ENCODE measurements around the gene ALPK1.

Gene ALPK1

DNA sequence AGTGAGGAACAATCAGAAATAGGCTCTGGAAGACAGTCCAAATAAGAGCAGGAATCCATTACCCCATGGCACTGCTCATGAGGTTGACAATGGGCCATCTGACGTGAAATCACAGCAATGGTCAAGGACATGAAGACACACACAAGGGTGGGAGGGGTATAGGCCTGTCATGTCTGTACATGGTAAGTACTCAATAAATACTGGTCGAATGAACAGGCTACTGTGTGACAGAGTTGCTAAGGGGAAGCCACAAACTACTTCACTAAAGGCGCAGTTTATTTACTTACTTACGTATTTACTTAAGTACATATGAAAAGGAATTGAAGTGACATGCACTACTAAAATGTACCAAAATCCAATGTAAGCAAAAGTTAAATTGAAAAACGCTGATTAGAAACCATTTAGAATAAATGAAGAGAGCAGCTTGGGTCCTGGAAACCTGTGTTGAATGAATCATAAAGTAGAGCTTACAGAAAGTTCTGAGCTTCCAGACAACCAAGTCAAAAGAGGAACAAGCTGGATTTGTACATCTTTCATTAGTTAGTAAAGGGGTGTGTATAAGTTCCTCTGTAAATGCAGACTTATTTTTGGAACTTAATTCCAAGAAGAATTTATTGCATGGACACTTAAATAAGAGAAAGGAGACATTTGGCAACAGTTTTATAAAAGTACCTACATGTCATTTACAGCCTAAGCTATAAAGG, 32.7 kb downstream of the ALPK1 start:
- DNase-seq (ENCODE audit: low read depth, low spot score): no peak
- H3K4me1 ChIP-seq (ENCODE audit: insufficient read depth, insufficient read length): no peaks in the 10 kb centered on the region
- H3K9me3 ChIP-seq (ENCODE audit: insufficient read depth, low read length): no peaks in the 10 kb centered on the region
- H3K9ac ChIP-seq (ENCODE audit: insufficient read length, low read depth): no peak overlapping the region
- no peak overlapping the region for H3K4me3 ChIP-seq (ENCODE audit: insufficient read length, low read depth)
- no peak for TF ChIP-seq ZNF274 (IDR thresholded peaks at IDR 0.05; ENCODE audit: low read depth, low read length)
- no peak for TF ChIP-seq YY1 (IDR thresholded peaks at IDR 0.05; ENCODE audit: insufficient read depth, insufficient read length)
- TF ChIP-seq SUZ12 (IDR thresholded peaks at IDR 0.05; ENCODE audit: extremely low read depth, insufficient read depth, insufficient read length): no peak
- peaks cover 16% of the 10 kb centered on the region for H3K27me3 ChIP-seq (ENCODE audit: insufficient read depth, insufficient read length)
- H3K36me3 ChIP-seq (ENCODE audit: insufficient read depth, insufficient read length, low read length): no peaks in the 10 kb centered on the region

DNA sequence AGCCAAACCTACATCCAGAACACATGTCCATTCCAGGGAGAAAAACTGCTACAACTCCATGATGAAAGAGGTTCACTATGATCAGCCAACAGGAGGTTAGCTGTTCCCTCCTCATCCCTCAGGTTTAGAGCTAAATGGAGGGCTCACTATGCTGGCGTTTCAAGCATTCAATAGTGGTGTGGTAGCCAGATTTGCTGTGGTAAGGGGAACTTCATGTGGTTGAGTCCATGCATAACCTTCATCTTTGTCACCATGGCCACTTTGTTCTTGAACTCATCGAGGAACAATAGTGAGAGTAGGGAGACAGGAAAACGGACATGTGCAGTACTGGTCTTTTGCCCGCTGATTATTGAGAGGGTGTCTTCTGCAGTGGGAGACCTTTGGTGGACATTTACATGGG, 33.8 kb downstream of the ALPK1 start:
- Histone ChIP-seq H3K4me3 (ENCODE audit: insufficient read length, low read depth) (no peak overlapping the region), H3K4me1 (ENCODE audit: insufficient read depth, insufficient read length) (no peaks in the 10 kb centered on the region), H3K9ac (ENCODE audit: insufficient read length, low read depth) (no peak overlapping the region), H3K9me3 (ENCODE audit: insufficient read depth, low read length) (no peaks in the 10 kb centered on the region), H3K36me3 (ENCODE audit: insufficient read depth, insufficient read length, low read length) (no peaks in the 10 kb centered on the region), H3K27me3 (ENCODE audit: insufficient read depth, insufficient read length) (peaks cover 16% of the 10 kb centered on the region)
- DNase-seq (ENCODE audit: low read depth, low spot score): no peak
- TF ChIP-seq SUZ12 (IDR thresholded peaks at IDR 0.05; ENCODE audit: extremely low read depth, insufficient read depth, insufficient read length) (no peak), YY1 (IDR thresholded peaks at IDR 0.05; ENCODE audit: insufficient read depth, insufficient read length) (no peak), ZNF274 (IDR thresholded peaks at IDR 0.05; ENCODE audit: low read depth, low read length) (no peak)

DNA sequence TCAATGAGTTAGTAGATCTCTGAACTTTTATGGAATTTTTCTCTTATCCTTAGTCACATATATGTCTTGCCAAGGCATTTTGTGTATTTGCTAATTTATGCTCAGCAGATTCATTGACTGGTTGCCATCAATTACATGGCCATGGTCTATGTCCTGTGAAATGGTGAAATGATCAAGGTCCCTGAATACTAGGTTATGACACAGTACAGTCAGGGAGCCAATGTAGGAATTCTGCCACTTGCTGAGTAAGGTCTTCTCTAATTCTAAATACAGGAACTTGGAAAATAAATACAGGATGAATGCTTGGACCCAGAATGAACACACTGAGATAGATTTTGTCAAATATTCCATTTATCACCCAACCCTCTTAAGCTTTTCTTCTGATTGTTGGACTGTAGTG, 35.2 kb downstream of the ALPK1 start:
- TF ChIP-seq SUZ12 (IDR thresholded peaks at IDR 0.05; ENCODE audit: extremely low read depth, insufficient read depth, insufficient read length) (no peak), YY1 (IDR thresholded peaks at IDR 0.05; ENCODE audit: insufficient read depth, insufficient read length) (no peak), ZNF274 (IDR thresholded peaks at IDR 0.05; ENCODE audit: low read depth, low read length) (no peak)

DNA sequence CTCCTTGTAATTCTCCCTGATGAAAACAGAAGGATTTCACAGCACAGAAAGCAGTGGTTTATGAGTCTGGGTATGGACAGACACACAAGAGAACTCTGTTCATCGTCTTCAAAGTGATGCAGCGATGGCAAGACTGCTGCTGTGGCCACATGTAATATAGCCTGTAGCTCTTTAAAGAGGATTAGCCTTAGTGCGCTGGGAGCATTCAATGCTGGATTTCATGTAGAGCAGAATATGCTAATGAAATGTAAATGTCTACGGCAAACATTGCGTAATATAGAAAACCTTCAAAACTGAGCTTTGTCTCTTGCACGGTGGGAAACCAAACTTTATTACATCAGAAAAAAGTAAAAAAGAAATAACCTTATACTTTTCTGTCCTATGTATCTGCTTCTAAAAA, 42.9 kb downstream of the ALPK1 start:
- no peak for DNase-seq (ENCODE audit: low read depth, low spot score)
- Histone ChIP-seq H3K36me3 (ENCODE audit: insufficient read depth, insufficient read length, low read length) (no peaks in the 10 kb centered on the region), H3K27me3 (ENCODE audit: insufficient read depth, insufficient read length) (no peaks in the 10 kb centered on the region), H3K9me3 (ENCODE audit: insufficient read depth, low read length) (no peaks in the 10 kb centered on the region), H3K4me3 (ENCODE audit: insufficient read length, low read depth) (no peak overlapping the region), H3K9ac (ENCODE audit: insufficient read length, low read depth) (no peak overlapping the region), H3K4me1 (ENCODE audit: insufficient read depth, insufficient read length) (no peaks in the 10 kb centered on the region)
- TF ChIP-seq YY1 (IDR thresholded peaks at IDR 0.05; ENCODE audit: insufficient read depth, insufficient read length) (no peak), ZNF274 (IDR thresholded peaks at IDR 0.05; ENCODE audit: low read depth, low read length) (no peak), SUZ12 (IDR thresholded peaks at IDR 0.05; ENCODE audit: extremely low read depth, insufficient read depth, insufficient read length) (no peak)

More for the DNA sequence above, 35.2 kb downstream of the ALPK1 start:
- no peak for DNase-seq (ENCODE audit: low read depth, low spot score)
- Histone ChIP-seq H3K27me3 (ENCODE audit: insufficient read depth, insufficient read length) (peaks cover 11% of the 10 kb centered on the region), H3K4me1 (ENCODE audit: insufficient read depth, insufficient read length) (no peaks in the 10 kb centered on the region), H3K36me3 (ENCODE audit: insufficient read depth, insufficient read length, low read length) (no peaks in the 10 kb centered on the region), H3K9me3 (ENCODE audit: insufficient read depth, low read length) (no peaks in the 10 kb centered on the region), H3K4me3 (ENCODE audit: insufficient read length, low read depth) (no peak overlapping the region), H3K9ac (ENCODE audit: insufficient read length, low read depth) (no peak overlapping the region)

DNA sequence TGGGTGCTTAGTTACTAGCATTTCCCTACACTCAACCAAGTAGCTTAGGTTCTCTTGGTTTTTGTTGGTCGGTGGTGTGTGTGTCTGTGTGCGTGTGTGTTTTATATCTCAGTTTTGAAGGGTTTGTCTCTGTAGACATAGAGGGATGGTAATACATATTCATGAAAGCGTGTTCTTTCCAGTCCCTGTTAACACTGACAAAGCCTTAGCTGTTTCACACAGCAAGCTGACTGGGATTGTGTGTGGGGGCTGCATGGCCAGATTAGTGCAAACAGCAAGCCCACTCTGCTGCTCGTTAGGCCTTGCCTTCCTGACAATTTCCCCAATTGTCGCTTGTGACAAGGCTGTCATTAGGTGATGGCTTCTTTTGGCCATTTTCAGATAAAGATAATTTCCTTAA, 43.9 kb downstream of the ALPK1 start:
- DNase-seq (ENCODE audit: low read depth, low spot score): no peak
- Histone ChIP-seq H3K36me3 (ENCODE audit: insufficient read depth, insufficient read length, low read length) (no peaks in the 10 kb centered on the region), H3K27me3 (ENCODE audit: insufficient read depth, insufficient read length) (no peaks in the 10 kb centered on the region), H3K4me3 (ENCODE audit: insufficient read length, low read depth) (no peak overlapping the region), H3K9me3 (ENCODE audit: insufficient read depth, low read length) (no peaks in the 10 kb centered on the region), H3K4me1 (ENCODE audit: insufficient read depth, insufficient read length) (no peaks in the 10 kb centered on the region), H3K9ac (ENCODE audit: insufficient read length, low read depth) (no peak overlapping the region)
- no peak for TF ChIP-seq SUZ12 (IDR thresholded peaks at IDR 0.05; ENCODE audit: extremely low read depth, insufficient read depth, insufficient read length)
- no peak for TF ChIP-seq ZNF274 (IDR thresholded peaks at IDR 0.05; ENCODE audit: low read depth, low read length)
- no peak for TF ChIP-seq YY1 (IDR thresholded peaks at IDR 0.05; ENCODE audit: insufficient read depth, insufficient read length)

DNA sequence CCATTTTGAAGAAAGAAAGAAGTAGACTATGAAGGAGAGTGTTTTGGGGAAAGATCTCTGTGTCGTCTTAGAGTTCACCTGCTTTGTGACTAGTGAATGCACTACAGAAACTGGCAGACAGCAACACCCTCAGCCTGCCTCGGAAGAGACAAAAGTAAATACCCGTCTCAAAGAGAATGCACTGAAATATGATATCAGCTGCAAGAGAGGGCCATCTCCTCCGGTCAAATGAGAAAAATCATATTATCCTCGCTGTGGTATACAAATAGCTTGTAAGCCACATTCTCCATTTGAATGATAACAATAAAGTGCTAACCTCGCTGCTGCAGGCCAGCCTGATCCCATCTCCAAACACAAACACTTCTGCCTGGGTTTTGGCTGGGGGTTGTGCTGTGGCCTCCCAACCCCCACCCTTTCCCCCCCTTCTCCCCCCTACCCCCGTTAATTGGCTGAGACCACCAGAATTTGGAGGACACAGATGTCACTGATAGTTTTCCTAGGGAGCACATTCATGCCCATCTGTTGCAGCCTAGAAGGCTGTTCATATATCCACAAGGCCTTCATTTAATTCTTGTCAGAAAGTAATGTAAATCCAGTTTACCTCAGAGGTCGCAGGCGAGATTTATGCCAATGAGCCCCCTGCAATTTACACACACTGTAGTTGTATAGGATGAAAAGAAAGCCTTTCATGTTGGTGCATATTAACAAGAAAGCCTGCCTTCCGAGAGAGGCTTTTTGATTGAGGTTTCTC, 46.3 kb downstream of the ALPK1 start:
- no peak overlapping the region for H3K4me3 ChIP-seq (ENCODE audit: insufficient read length, low read depth)
- TF ChIP-seq ZNF274 (IDR thresholded peaks at IDR 0.05; ENCODE audit: low read depth, low read length) (no peak), SUZ12 (IDR thresholded peaks at IDR 0.05; ENCODE audit: extremely low read depth, insufficient read depth, insufficient read length) (no peak), YY1 (IDR thresholded peaks at IDR 0.05; ENCODE audit: insufficient read depth, insufficient read length) (no peak)
- DNase-seq (ENCODE audit: low read depth, low spot score): no peak
- H3K9me3 ChIP-seq (ENCODE audit: insufficient read depth, low read length): no peaks in the 10 kb centered on the region
- no peaks in the 10 kb centered on the region for H3K4me1 ChIP-seq (ENCODE audit: insufficient read depth, insufficient read length)
- H3K36me3 ChIP-seq (ENCODE audit: insufficient read depth, insufficient read length, low read length): no peaks in the 10 kb centered on the region
- H3K27me3 ChIP-seq (ENCODE audit: insufficient read depth, insufficient read length): peaks cover 4% of the 10 kb centered on the region
- H3K9ac ChIP-seq (ENCODE audit: insufficient read length, low read depth): no peak overlapping the region

DNA sequence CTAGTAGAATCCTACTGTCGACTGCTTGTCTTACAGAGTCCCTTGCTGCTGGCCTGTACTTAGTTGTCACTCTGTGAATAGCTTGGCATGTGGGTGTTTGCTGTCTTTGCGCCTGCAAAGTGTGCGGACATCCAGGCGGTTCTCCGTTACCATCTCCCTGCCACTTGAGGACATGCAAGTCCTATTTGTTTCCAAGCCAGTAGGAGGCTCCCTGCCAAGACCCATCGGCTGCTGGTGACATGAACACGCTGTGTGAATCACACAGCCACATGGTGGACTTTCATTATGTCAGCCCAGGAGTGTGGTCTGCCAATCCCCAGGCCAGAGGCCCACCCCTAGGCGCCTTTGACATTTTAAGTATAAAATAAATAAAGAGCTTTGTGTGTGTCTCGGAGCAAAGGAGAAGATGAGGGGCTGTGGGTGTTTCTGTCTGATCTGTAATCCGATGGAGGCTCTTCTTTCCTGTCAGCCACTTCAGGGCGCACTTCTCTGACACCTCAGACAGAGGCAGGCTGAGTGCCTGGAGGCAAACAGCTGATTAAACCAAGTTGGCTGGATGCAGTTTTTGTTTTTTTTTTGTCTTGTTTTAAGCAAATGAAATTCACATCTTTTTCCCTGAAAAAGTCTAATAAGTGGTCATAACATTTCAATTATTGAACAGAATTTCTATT, 51.5 kb downstream of the ALPK1 start:
- DNase-seq (ENCODE audit: low read depth, low spot score): no peak
- no peaks in the 10 kb centered on the region for H3K4me1 ChIP-seq (ENCODE audit: insufficient read depth, insufficient read length)
- TF ChIP-seq ZNF274 (IDR thresholded peaks at IDR 0.05; ENCODE audit: low read depth, low read length) (no peak), YY1 (IDR thresholded peaks at IDR 0.05; ENCODE audit: insufficient read depth, insufficient read length) (no peak), SUZ12 (IDR thresholded peaks at IDR 0.05; ENCODE audit: extremely low read depth, insufficient read depth, insufficient read length) (no peak)
- no peak overlapping the region for H3K4me3 ChIP-seq (ENCODE audit: insufficient read length, low read depth)
- H3K9me3 ChIP-seq (ENCODE audit: insufficient read depth, low read length): no peaks in the 10 kb centered on the region
- H3K27me3 ChIP-seq (ENCODE audit: insufficient read depth, insufficient read length): peaks cover 4% of the 10 kb centered on the region
- no peaks in the 10 kb centered on the region for H3K36me3 ChIP-seq (ENCODE audit: insufficient read depth, insufficient read length, low read length)
- no peak overlapping the region for H3K9ac ChIP-seq (ENCODE audit: insufficient read length, low read depth)

Data from NT2/D1 (cell line).